SK-N-SH (cell line): ENCODE results near the gene AFMID. TPM values are rescaled to one million over a fixed set of nuclear protein-coding genes. Genes with fewer than 3 reads are reported as not detected.

Experiments used
- CTCF ChIA-PET: fragments of 300-600, 350-600 bp; formaldehyde crosslinking; extraction: SDS; loops from one replicate; lab custom pipeline; 2021; lab: Yijun Ruan, JAX
- POLR2A ChIA-PET: fragments of 350-600 bp; sonication (Branson Sonifier 250); formaldehyde crosslinking; extraction: SDS; loops from one replicate; lab custom pipeline; 2020; ENCODE audit warnings: antibody characterized with exemption, inconsistent platforms; lab: Yijun Ruan, JAX
- DNase-seq: peaks from one replicate; pipeline ENCODE4 v3.0.0; 2012
- H2AFZ ChIP-seq: fragments of 200-600 bp; sonication (generic); 2 replicates; pipeline ENCODE4 v1.8.1; 2016; ENCODE audit warnings: antibody characterized with exemption, mild to moderate bottlenecking, low read depth
- H3F3A ChIP-seq: fragments of 200-600 bp; sonication (generic); replicated peaks from 2 replicates; pipeline ENCODE3; 2016; ENCODE audit warnings: antibody characterized with exemption, mild to moderate bottlenecking; ENCODE audit not compliant: insufficient read depth
- H3K27ac ChIP-seq, 2 experiments: fragments of 200-500 bp in 1 of 2; fragments of 200-600 bp in 1 of 2; sonication (Bioruptor generic) in 1 of 2; sonication (generic), shearing (Covaris generic) in 1 of 2; 2 replicates each; pipeline versions ENCODE4 v1.5.1 to v1.6.1; 2014 to 2016; ENCODE audit warnings: low read depth in 2 of 2, inconsistent platforms in 1 of 2, low read length in 1 of 2, mild to moderate bottlenecking in 1 of 2, mixed read lengths in 1 of 2
- H3K27me3 ChIP-seq: fragments of 200-600 bp; sonication (generic), shearing (Covaris generic); 2 replicates; pipeline ENCODE4 v1.6.1; 2016; ENCODE audit warnings: mixed run types; ENCODE audit not compliant: insufficient read depth
- H3K36me3 ChIP-seq, 2 experiments: fragments of 200-500 bp in 1 of 2; fragments of 200-600 bp in 1 of 2; sonication (Bioruptor generic) in 1 of 2; sonication (generic) in 1 of 2; replicated peaks in 1 of 2; 2 replicates each; pipeline versions ENCODE3 to v1.5.1; 2014 to 2016; ENCODE audit warnings: low read length in 1 of 2, mild to moderate bottlenecking in 1 of 2; ENCODE audit not compliant: insufficient read depth in 2 of 2, control insufficient read depth in 1 of 2
- H3K4me1 ChIP-seq, 2 experiments: fragments of 200-500 bp in 1 of 2; fragments of 200-600 bp in 1 of 2; sonication (Bioruptor generic) in 1 of 2; sonication (generic), shearing (Covaris generic) in 1 of 2; 2 replicates each; pipeline versions ENCODE4 v1.5.1 to v1.6.1; 2014 to 2016; ENCODE audit warnings: low read depth in 1 of 2, low read length in 1 of 2, mixed run types in 1 of 2; ENCODE audit not compliant: insufficient read depth in 2 of 2, control insufficient read depth in 1 of 2
- H3K4me2 ChIP-seq: fragments of 200-600 bp; sonication (generic), shearing (Covaris generic); 2 replicates; pipeline ENCODE4 v1.6.1; 2017; ENCODE audit warnings: mixed run types
- H3K4me3 ChIP-seq, 2 experiments: fragments of 200-500 bp in 1 of 2; fragments of 200-600 bp in 1 of 2; sonication (Bioruptor generic) in 1 of 2; sonication (generic), shearing (Covaris generic) in 1 of 2; 2 replicates each; pipeline versions ENCODE4 v1.5.1 to v1.8.1; 2014 to 2016; ENCODE audit warnings: low read depth in 2 of 2, inconsistent platforms in 1 of 2, low read length in 1 of 2, mild to moderate bottlenecking in 1 of 2, mixed read lengths in 1 of 2, moderate library complexity in 1 of 2
- H3K79me2 ChIP-seq: fragments of 200-600 bp; sonication (generic); 2 replicates; pipeline ENCODE4 v1.8.1; 2017; ENCODE audit warnings: mild to moderate bottlenecking; ENCODE audit not compliant: insufficient read depth
- H3K9ac ChIP-seq: fragments of 200-600 bp; sonication (generic); 2 replicates; pipeline ENCODE4 v1.6.1; 2017; ENCODE audit warnings: mixed run types
- H3K9me2 ChIP-seq: fragments of 200-600 bp; sonication (generic); 2 replicates; pipeline ENCODE4 v1.6.1; 2017; ENCODE audit warnings: mixed run types
- H3K9me3 ChIP-seq: fragments of 200-600 bp; sonication (generic); 2 replicates; pipeline ENCODE4 v1.6.1; 2017; ENCODE audit warnings: mixed run types, mild to moderate bottlenecking, moderate library complexity
- H4K20me1 ChIP-seq: fragments of 200-600 bp; sonication (generic); 2 replicates; pipeline ENCODE4 v1.6.1; 2017; ENCODE audit warnings: mild to moderate bottlenecking, mixed run types; ENCODE audit not compliant: insufficient read depth
- EZH2phosphoT487 ChIP-seq: fragments of 200-600 bp; sonication (generic); IDR thresholded peaks from 2 replicates; pipeline ENCODE4 v1.6.1; 2017; ENCODE audit warnings: low read depth, mixed run types, mild to moderate bottlenecking, antibody characterized with exemption, moderate library complexity, borderline replicate concordance
- FOSL2 ChIP-seq: IDR thresholded peaks from 2 replicates; pipeline ENCODE4 v1.4.0; 2012; ENCODE audit warnings: low read depth, mild to moderate bottlenecking, moderate library complexity, borderline replicate concordance
- FOXM1 ChIP-seq: IDR thresholded peaks from 2 replicates; pipeline ENCODE4 v1.4.0; 2012; ENCODE audit warnings: low read depth, mild to moderate bottlenecking
- GATA2 ChIP-seq: sonication (generic); formaldehyde crosslinking; IDR thresholded peaks from 2 replicates; pipeline ENCODE4 v1.5.0; 2020; ENCODE audit warnings: mild to moderate bottlenecking, missing genetic modification reagents
- IRF3 ChIP-seq: fragments of 150-350 bp; IDR thresholded peaks from 2 replicates; pipeline ENCODE4 v1.6.1; 2016; ENCODE audit warnings: mild to moderate bottlenecking, low read depth, low read length
- MEF2A ChIP-seq: IDR thresholded peaks from 2 replicates; pipeline ENCODE4 v1.4.0; 2012; ENCODE audit warnings: low read depth, borderline replicate concordance
- MXI1 ChIP-seq: IDR thresholded peaks from 2 replicates; pipeline ENCODE4 v1.6.1; 2012; ENCODE audit warnings: mild to moderate bottlenecking, low read depth, low read length, improper control_type of control experiment
- NRF1 ChIP-seq: IDR thresholded peaks from 2 replicates; pipeline ENCODE4 v1.6.1; 2012; ENCODE audit warnings: low read depth, mild to moderate bottlenecking, low read length
- REST ChIP-seq: IDR thresholded peaks from 2 replicates; pipeline ENCODE4 v1.6.1; 2012; ENCODE audit warnings: mild to moderate bottlenecking, low read depth, low read length, moderate library complexity
- RFX5 ChIP-seq: IDR thresholded peaks from 2 replicates; pipeline ENCODE4 v1.6.1; 2012; ENCODE audit warnings: mild to moderate bottlenecking, improper control_type of control experiment, low read length
- RXRA ChIP-seq: IDR thresholded peaks from 2 replicates; pipeline ENCODE4 v1.4.0; 2012; ENCODE audit warnings: low read depth, mild to moderate bottlenecking, borderline replicate concordance
- SMC3 ChIP-seq: IDR thresholded peaks from 2 replicates; pipeline ENCODE4 v1.6.1; 2012; ENCODE audit warnings: low read depth, low read length, improper control_type of control experiment
- TAF1 ChIP-seq: IDR thresholded peaks from 2 replicates; pipeline ENCODE4 v1.6.1; 2012; ENCODE audit warnings: low read depth, mild to moderate bottlenecking, low read length, moderate library complexity, borderline replicate concordance
- USF2 ChIP-seq: fragments of 150-350 bp; IDR thresholded peaks from 2 replicates; pipeline ENCODE4 v1.6.1; 2017; ENCODE audit warnings: antibody characterized with exemption, low read length, low read depth, borderline replicate concordance
- WGBS: methylation state at CpG from one replicate; pipeline ENCODE4 v1.1.6; 2017; ENCODE audit warnings: low lambda C conversion rate; 5-methylcytosine and 5-hydroxymethylcytosine counted together
- polyA plus RNA-seq, 3 experiments: library from polyadenylated mRNA; depleted of rRNA; stranded (reverse); fragments of >200 nt; gene quantifications; 2 replicates each; pipeline ENCODE4 v1.2.3, GENCODE V29; 2012

AFMID gene
- polyA plus RNA-seq, 1 of the 3 experiments (the other 2 are of a cell fraction): 44.4 TPM

GRCh38 chr17:78223765-78224164 is 36.6 kb downstream of the AFMID start:
- TF ChIP-seq USF2 (0 out of 2 replicates have a peak, but pooled peaks have one; percentile 10), REST (no peak), RXRA (no peak), IRF3 (no peak)
- WGBS: 88% methylated on average over 3 of the region's 3 CpGs
- Histone ChIP-seq H3F3A (peaks cover 35% of the 10 kb centered on the region), H3K4me3 (no peak overlapping the region), H3K79me2 (peaks cover 29% of the 10 kb centered on the region; the same call in 1 of the 2 replicates), H4K20me1 (peaks cover 4% of the 10 kb centered on the region; the same call in 1 of the 2 replicates), H3K27ac (peak overlapping the region in 1 of 2 experiments; percentile 98; a peak in 3 of 4 replicates), H2AFZ (peak overlapping the region; percentile 73), H3K27me3 (no peaks in the 10 kb centered on the region), H3K9me2 (no peaks in the 10 kb centered on the region), H3K36me3 (peaks cover 6% of the 10 kb centered on the region in 2 experiments), H3K4me1 (peaks cover 8 to 50% of the 10 kb centered on the region in 2 experiments; a peak in 3 of 4 replicates), H3K9me3 (no peaks in the 10 kb centered on the region), H3K4me2 (no peak overlapping the region), H3K9ac (no peak overlapping the region)
- no peak for DNase-seq
- POLR2A ChIA-PET: interaction anchor here (0.5 to 3.5 kb wide), 5 partner anchors 13 to 40 kb away, joined by 3 to 16 read pairs (median 5); no protein-coding TSS in a partner anchor
- CTCF ChIA-PET: interaction anchor here (0.8 to 13.9 kb wide), 15 partner anchors 9 to 210 kb away, joined by 3 to 196 read pairs (median 4); partner anchors contain the start of genes AFMID and TK1

GRCh38 chr17:78224231-78225087 is 37.3 kb downstream of the AFMID start:
- no peak overlapping the region for H3K4me3 ChIP-seq
- no peak overlapping the region for H3K9ac ChIP-seq
- WGBS: 61% methylated on average over 25 of the region's 27 CpGs
- no peaks in the 10 kb centered on the region for H3K9me3 ChIP-seq
- H3K4me1 ChIP-seq: peaks cover 8 to 50% of the 10 kb centered on the region in 2 experiments; a peak in 3 of 4 replicates
- peak; percentile 89 for DNase-seq
- peak overlapping the region; percentile 24 to 98; a peak in 3 of 4 replicates for H3K27ac ChIP-seq
- no peaks in the 10 kb centered on the region for H3K9me2 ChIP-seq
- peaks cover 5 to 6% of the 10 kb centered on the region in 2 experiments for H3K36me3 ChIP-seq
- H3F3A ChIP-seq: peaks cover 35% of the 10 kb centered on the region
- ChIA-PET CTCF (interaction anchor here (0.9 to 13.9 kb wide), 12 partner anchors 24 to 211 kb away, joined by 3 to 196 read pairs (median 4); partner anchors contain the start of genes AFMID and TK1), POLR2A (interaction anchor here (0.5 to 3.5 kb wide), 9 partner anchors 12 to 202 kb away, joined by 3 to 16 read pairs (median 4); no protein-coding TSS in a partner anchor)
- H3K79me2 ChIP-seq: peaks cover 22% of the 10 kb centered on the region; the same call in 1 of the 2 replicates
- peak overlapping the region; percentile 73 for H2AFZ ChIP-seq
- no peaks in the 10 kb centered on the region for H3K27me3 ChIP-seq
- H3K4me2 ChIP-seq: peak overlapping the region; percentile 38; the same call in 1 of the 2 replicates
- peaks cover under 1% of the 10 kb centered on the region; the same call in 1 of the 2 replicates for H4K20me1 ChIP-seq
- TF ChIP-seq MXI1: peak; percentile 98
- no peak for TF ChIP-seq FOXM1
- no peak for TF ChIP-seq MEF2A
- TF ChIP-seq SMC3: no peak
- no peak for TF ChIP-seq EZH2phosphoT487
- TF ChIP-seq RFX5: peak; percentile 4; the same call in 1 of the 2 replicates
- no peak for TF ChIP-seq TAF1
- TF ChIP-seq RXRA: no peak
- peak; percentile 45; the same call in 1 of the 2 replicates for TF ChIP-seq GATA2 (CRISPR knock-in tag)
- TF ChIP-seq NRF1: no peak
- no peak for TF ChIP-seq FOSL2
